Measurements from ENCODE around the gene NOPCHAP1.

DNA sequence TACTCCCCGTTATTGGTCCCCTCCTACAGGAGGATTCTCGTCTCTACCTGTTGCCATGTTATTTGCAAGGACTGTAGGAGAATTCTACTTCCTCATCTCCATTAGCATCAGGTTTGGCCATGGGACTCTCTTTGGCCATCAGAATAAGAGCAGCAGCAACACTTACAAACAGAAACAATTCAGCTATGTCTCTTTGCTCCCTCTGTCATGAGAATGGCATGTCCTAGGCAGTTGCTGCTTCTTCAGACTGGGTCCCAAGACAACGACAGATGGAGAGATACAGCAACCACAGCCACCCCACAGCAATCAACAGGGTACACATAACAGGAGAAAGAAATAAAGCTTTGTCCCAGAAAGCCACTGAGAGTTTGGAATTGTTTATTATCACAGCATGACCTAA lies 47.7 kb upstream of the NOPCHAP1 start:
- TF ChIP-seq EZH2phosphoT487 (IDR thresholded peaks at IDR 0.05; ENCODE audit: borderline replicate concordance, low read length) = no peak
- no peak for TF ChIP-seq CTCF (conservative IDR thresholded peaks at IDR 0.05; ENCODE audit: low read depth, low read length)
- no peak for TF ChIP-seq EZH2 (IDR thresholded peaks at IDR 0.05; ENCODE audit: low read length, unreplicated experiment)

All from PC-3 (cell line).